ENCODE data around the gene DLGAP1. TPM values are rescaled to one million over a fixed set of nuclear protein-coding genes. Genes with fewer than 3 reads are reported as not detected.

Gene DLGAP1
- total RNA-seq, 1 experiment from 2014 or later: 23.2 TPM

- H4K8ac ChIP-seq (replicated peaks; ENCODE audit: insufficient read length, low read depth, low read length): no peak overlapping the region
- no peaks in the 10 kb centered on the region for H4K20me1 ChIP-seq (ENCODE audit: control insufficient read depth, insufficient read depth, insufficient read length)
- no peak for DNase-seq
- no peaks in the 10 kb centered on the region for H3K27me3 ChIP-seq (ENCODE audit: insufficient read depth, low read length)
- no peak overlapping the region for H4K5ac ChIP-seq (ENCODE audit: insufficient read length, low read depth, low read length)
- H2BK120ac ChIP-seq (ENCODE audit: low read depth, low read length, poor library complexity, severe bottlenecking): no peak overlapping the region
- no peak overlapping the region for H3K4ac ChIP-seq (ENCODE audit: low read depth, low read length)
- H3K79me1 ChIP-seq (ENCODE audit: insufficient read depth, low read depth, low read length, poor library complexity, severe bottlenecking): no peaks in the 10 kb centered on the region
- H3K9me3 ChIP-seq (ENCODE audit: control insufficient read depth, low read depth, low read length): no peaks in the 10 kb centered on the region
- H3K79me2 ChIP-seq (ENCODE audit: insufficient read depth, low read length): no peaks in the 10 kb centered on the region
- no peak overlapping the region for H2BK15ac ChIP-seq (ENCODE audit: low read depth, low read length)
- Mint-ChIP-seq H3K36me3 (ENCODE audit: insufficient read depth in 1 of 3, low read depth in 3 of 3) (peaks cover 0 to 6% (median 5%) of the 10 kb centered on the region in 3 experiments; a peak in 3 of 7 replicates), H3K27ac (no peak overlapping the region), H3K4me1 (peaks cover 24 to 26% of the 10 kb centered on the region in 2 experiments), H3K9me3 (no peaks in the 10 kb centered on the region), H3K4me3 (no peak overlapping the region), H3K27me3 (ENCODE audit: low read depth) (no peaks in the 10 kb centered on the region)
- no peak overlapping the region for H3K4me2 ChIP-seq (ENCODE audit: insufficient read depth, insufficient read length, low read length)
- no peak for TF ChIP-seq CTCF (conservative IDR thresholded peaks at IDR 0.05)
- no peak overlapping the region for H3K56ac ChIP-seq (ENCODE audit: insufficient read length, low read depth, low read length)
- no peak overlapping the region for H2BK5ac ChIP-seq (ENCODE audit: insufficient read length, low read length)
- H3K14ac ChIP-seq (ENCODE audit: insufficient read depth, low read length): no peak overlapping the region
- no peak overlapping the region for H2AK5ac ChIP-seq (ENCODE audit: insufficient read length, low read length)
- no peak overlapping the region for H4K91ac ChIP-seq (ENCODE audit: insufficient read length, low read depth, low read length)
- H2AFZ ChIP-seq (ENCODE audit: low read length): no peak overlapping the region
- no peak overlapping the region for H2BK12ac ChIP-seq (ENCODE audit: insufficient read length, low read depth, low read length)
- no peak overlapping the region for H3K9ac ChIP-seq (ENCODE audit: extremely low read depth, insufficient read length, low read length)
- no peak overlapping the region for H3T11ph ChIP-seq (ENCODE audit: low read length)
- no peaks in the 10 kb centered on the region; the same call in 1 of the 2 replicates for H3K4me1 ChIP-seq (ENCODE audit: insufficient read depth, low read length)
- H2BK20ac ChIP-seq (ENCODE audit: low read depth, low read length, poor library complexity, severe bottlenecking): no peak overlapping the region
- H3K18ac ChIP-seq (ENCODE audit: insufficient read length, low read depth, low read length): no peak overlapping the region
- no peak overlapping the region for H3K23ac ChIP-seq (ENCODE audit: insufficient read length, low read depth, low read length)
- H3K27ac ChIP-seq (ENCODE audit: insufficient read length, low read depth, low read length): no peak overlapping the region
- H3K23me2 ChIP-seq (ENCODE audit: insufficient read length, low read depth, low read length, poor library complexity, severe bottlenecking): no peaks in the 10 kb centered on the region
Observed at GRCh38 chr18:4007846-4008245, 447.3 kb downstream of the DLGAP1 start.
